Measurements from ENCODE around the gene DUSP12. TPM values are rescaled to one million over a fixed set of nuclear protein-coding genes. Genes with fewer than 3 reads are reported as not detected.

The DUSP12 gene
- total RNA-seq, 1 experiment from 2014 or later, result 29.4 TPM

DNA sequence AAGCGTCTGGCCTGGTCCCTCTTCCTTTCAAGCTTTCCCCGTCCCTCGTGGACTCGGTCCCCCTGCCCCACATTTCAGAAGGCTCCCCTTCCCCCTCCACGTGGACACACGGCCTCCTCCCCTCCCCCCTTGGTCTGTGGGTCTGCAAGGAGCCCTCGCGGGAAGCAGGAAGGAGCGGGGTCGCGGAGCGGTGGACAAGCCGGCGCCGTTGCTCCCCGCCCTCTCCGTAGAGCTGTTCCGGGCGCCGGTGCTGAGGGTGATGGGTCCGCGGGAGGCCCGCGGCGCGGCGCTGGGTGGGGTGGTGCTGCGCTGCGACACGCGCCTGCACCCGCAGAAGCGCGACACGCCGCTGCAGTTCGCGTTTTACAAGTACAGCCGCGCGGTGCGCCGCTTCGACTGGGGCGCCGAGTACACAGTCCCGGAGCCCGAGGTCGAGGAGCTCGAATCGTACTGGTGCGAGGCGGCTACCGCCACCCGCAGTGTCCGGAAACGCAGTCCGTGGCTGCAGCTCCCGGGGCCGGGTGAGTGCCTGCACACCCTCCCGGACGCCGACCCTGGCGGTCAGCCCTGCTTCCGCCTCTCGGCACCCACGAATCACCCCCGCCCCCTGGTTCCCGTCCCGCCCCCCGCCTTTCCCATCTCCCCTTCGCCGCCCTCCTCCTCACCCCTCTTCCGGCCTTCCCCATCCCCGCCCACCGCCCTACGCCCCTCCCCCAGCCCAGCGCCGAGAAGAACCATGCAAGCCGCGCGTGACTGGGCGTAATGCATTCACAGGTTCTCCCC lies 22.9 kb upstream of the DUSP12 start (continued):
- TF ChIP-seq MYBL2 (CRISPR knock-in tag; IDR thresholded peaks at IDR 0.05), result no peak
- TF ChIP-seq IRF2 (CRISPR knock-in tag; IDR thresholded peaks at IDR 0.05; ENCODE audit: borderline replicate concordance, low read depth), result no peak
- TF ChIP-seq USF1 (CRISPR knock-in tag; IDR thresholded peaks at IDR 0.05), result 0 out of 2 replicates have a peak, but pooled peaks have one; percentile 38
- TF ChIP-seq RORB (CRISPR knock-in tag; IDR thresholded peaks at IDR 0.05), result no peak
- TF ChIP-seq CREM (CRISPR knock-in tag; IDR thresholded peaks at IDR 0.05), result 0 out of 2 replicates have a peak, but pooled peaks have one; percentile 17
- TF ChIP-seq GRHL2 (CRISPR knock-in tag; IDR thresholded peaks at IDR 0.05; ENCODE audit: insufficient replicate concordance, severe bottlenecking), result no peak
- TF ChIP-seq NR3C1 (CRISPR knock-in tag; conservative IDR thresholded peaks at IDR 0.05; ENCODE audit: low read depth), result no peak
- TF ChIP-seq, protein P1, sequence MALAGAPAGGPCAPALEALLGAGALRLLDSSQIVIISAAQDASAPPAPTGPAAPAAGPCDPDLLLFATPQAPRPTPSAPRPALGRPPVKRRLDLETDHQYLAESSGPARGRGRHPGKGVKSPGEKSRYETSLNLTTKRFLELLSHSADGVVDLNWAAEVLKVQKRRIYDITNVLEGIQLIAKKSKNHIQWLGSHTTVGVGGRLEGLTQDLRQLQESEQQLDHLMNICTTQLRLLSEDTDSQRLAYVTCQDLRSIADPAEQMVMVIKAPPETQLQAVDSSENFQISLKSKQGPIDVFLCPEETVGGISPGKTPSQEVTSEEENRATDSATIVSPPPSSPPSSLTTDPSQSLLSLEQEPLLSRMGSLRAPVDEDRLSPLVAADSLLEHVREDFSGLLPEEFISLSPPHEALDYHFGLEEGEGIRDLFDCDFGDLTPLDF (CRISPR knock-in tag; IDR thresholded peaks at IDR 0.05), result no peak; the same call in 1 of the 2 replicates

- no peak for DNase-seq (ENCODE audit: low spot score)
- Mint-ChIP-seq H3K36me3 (no peaks in the 10 kb centered on the region), H3K27ac (0 out of 2 replicates have a peak overlapping the region, but pooled peaks have one; percentile 41), H3K4me1 (peaks cover 36% of the 10 kb centered on the region), H3K27me3 (ENCODE audit: low read depth) (peaks cover 62% of the 10 kb centered on the region), H3K4me3 (peak overlapping the region; percentile 90), H3K9me3 (no peaks in the 10 kb centered on the region)
- POLR2A ChIA-PET, result interaction anchor here (2.6 kb wide), 1 partner anchor 22 kb away, joined by 10 read pairs; the partner anchor contains the start of gene DUSP12
- ATAC-seq, result peak; percentile 7
- CTCF ChIA-PET, result interaction anchor here (0.6 to 2.4 kb wide), 8 partner anchors 11 to 336 kb away, joined by 3 to 23 read pairs (median 6); no protein-coding TSS in a partner anchor
- TF ChIP-seq NFYB (CRISPR knock-in tag; conservative IDR thresholded peaks at IDR 0.05; ENCODE audit: low read depth) (no peak), TEAD4 (CRISPR knock-in tag; IDR thresholded peaks at IDR 0.05) (no peak), FOXP1 (CRISPR knock-in tag; IDR thresholded peaks at IDR 0.05; ENCODE audit: borderline replicate concordance) (peak; percentile 42; the same call in 1 of the 2 replicates), USF1 (CRISPR knock-in tag; IDR thresholded peaks at IDR 0.05) (no peak), E2F4 (CRISPR knock-in tag; IDR thresholded peaks at IDR 0.05; ENCODE audit: borderline replicate concordance, low read depth) (no peak), SMAD4 (CRISPR knock-in tag; IDR thresholded peaks at IDR 0.05) (no peak), NR1H2 (CRISPR knock-in tag; IDR thresholded peaks at IDR 0.05) (no peak), MAX (CRISPR knock-in tag; IDR thresholded peaks at IDR 0.05) (peak; percentile 43; the same call in 1 of the 2 replicates), ZNF281 (CRISPR knock-in tag; IDR thresholded peaks at IDR 0.05) (no peak), ATF2 (CRISPR knock-in tag; IDR thresholded peaks at IDR 0.05; ENCODE audit: borderline replicate concordance, low read depth) (no peak), TCF7 (CRISPR knock-in tag; IDR thresholded peaks at IDR 0.05; ENCODE audit: low read depth) (no peak), JUN (CRISPR knock-in tag; IDR thresholded peaks at IDR 0.05) (no peak)
- TF ChIP-seq, protein P2, sequence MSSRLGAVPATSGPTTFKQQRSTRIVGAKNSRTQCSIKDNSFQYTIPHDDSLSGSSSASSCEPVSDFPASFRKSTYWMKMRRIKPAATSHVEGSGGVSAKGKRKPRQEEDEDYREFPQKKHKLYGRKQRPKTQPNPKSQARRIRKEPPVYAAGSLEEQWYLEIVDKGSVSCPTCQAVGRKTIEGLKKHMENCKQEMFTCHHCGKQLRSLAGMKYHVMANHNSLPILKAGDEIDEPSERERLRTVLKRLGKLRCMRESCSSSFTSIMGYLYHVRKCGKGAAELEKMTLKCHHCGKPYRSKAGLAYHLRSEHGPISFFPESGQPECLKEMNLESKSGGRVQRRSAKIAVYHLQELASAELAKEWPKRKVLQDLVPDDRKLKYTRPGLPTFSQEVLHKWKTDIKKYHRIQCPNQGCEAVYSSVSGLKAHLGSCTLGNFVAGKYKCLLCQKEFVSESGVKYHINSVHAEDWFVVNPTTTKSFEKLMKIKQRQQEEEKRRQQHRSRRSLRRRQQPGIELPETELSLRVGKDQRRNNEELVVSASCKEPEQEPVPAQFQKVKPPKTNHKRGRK (CRISPR knock-in tag; IDR thresholded peaks at IDR 0.05; ENCODE audit: borderline replicate concordance), result no peak
- TF ChIP-seq, protein P3, sequence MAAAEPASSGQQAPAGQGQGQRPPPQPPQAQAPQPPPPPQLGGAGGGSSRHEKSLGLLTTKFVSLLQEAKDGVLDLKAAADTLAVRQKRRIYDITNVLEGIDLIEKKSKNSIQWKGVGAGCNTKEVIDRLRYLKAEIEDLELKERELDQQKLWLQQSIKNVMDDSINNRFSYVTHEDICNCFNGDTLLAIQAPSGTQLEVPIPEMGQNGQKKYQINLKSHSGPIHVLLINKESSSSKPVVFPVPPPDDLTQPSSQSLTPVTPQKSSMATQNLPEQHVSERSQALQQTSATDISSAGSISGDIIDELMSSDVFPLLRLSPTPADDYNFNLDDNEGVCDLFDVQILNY (CRISPR knock-in tag; IDR thresholded peaks at IDR 0.05), result 0 out of 2 replicates have a peak, but pooled peaks have one; percentile 17
Measured at GRCh38 chr1:161727256-161727924, 22.2 kb upstream of the DUSP12 start.
